GM18873 (cell line): ENCODE results near the gene DOK1.

ENCODE experiments used
- ATAC-seq: cut with Tn5 transposase; IDR thresholded peaks from one replicate; pipeline ENCODE4 v1.9.1; 2021; ENCODE audit warnings: mild to moderate bottlenecking, moderate library complexity, moderate number of reproducible peaks; ENCODE audit not compliant: unreplicated experiment, low FRiP score

Gene DOK1

DNA sequence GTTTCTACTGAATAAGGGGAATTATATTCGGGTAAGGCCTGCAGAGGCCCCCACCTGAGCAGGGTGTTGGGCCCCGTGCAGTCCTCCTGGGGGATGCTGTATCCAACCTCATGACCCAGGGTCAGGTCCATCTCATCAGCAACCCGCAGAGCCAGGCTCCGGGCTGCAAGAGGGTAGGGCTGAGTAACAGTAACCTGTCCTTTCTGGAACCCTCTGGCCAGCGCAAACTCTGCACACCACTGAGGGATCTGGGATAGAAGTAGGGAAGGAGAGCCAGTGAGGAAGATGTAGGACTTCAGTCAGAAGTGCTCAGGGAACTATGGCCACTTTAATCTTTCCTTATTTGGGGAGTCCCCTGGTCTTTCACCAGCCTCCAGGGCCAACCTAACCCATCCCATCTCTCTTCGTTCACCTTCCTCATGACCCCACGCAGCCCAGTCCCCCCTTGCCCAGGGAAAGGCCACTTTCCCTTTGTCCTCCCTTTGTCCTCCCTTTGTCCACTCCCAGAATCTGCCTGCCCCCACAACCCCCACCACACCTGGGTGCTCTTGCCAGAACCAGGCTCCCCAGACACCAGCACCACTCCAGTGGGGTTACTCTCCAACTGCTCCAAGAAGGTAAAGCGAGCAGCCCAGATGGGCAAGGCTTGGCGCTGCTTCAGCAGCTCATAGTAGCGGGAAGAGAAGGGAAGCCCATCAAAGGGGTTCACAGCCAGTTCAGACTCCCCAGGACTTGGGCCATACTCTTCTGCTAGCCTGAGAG lies 29.4 kb upstream of the DOK1 start:
- ATAC-seq: no peak

DNA sequence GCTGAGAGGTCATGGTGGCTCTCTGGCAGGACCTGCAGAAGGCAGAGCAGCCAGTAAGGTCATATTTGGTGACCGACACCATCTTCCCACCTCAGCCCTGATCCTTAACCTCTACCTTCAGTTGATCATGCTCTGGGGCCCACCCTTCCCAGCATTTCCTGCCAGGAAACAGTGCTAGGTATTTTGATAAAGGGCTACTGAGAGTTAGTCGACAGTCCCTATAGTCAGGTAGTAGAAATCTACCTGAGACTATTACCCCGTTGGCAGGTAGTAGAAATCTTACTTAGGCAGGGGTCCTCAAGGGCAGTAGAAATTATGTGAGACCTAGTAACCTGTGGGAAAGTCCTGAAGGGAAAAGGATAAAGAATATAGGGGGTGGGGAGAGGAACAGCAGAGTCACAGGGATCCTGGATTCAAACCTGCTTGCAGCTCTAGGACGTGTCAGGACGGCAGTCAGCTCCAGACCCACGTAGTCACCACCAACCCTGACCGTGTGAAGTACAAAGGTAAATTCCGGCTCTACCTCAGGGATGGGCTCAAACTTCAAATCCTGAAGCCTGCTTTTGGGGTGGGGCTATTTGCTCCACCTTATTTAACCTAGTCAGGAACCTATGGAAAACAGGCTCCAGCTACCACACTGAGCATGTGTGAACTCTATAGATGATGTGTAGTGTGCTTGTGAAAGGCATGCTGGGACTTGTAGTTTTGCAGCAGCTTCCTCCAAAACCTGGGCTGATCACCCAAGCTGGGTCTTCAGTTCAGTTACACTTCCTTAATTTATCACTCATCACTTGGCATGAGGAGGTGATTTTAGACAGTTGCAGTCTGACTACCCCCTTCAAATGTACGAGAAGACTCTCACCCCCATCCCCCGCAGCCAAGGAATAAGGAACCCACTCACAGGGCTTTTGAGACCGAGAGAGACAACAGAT lies 28.5 kb upstream of the DOK1 start, which contains the start of gene DQX1:
TSS of gene DQX1 (minus strand) at position 515 of the 932 bp plus-strand sequence. CDS start at position 13, 502 bp downstream.
- no peak for ATAC-seq

DNA sequence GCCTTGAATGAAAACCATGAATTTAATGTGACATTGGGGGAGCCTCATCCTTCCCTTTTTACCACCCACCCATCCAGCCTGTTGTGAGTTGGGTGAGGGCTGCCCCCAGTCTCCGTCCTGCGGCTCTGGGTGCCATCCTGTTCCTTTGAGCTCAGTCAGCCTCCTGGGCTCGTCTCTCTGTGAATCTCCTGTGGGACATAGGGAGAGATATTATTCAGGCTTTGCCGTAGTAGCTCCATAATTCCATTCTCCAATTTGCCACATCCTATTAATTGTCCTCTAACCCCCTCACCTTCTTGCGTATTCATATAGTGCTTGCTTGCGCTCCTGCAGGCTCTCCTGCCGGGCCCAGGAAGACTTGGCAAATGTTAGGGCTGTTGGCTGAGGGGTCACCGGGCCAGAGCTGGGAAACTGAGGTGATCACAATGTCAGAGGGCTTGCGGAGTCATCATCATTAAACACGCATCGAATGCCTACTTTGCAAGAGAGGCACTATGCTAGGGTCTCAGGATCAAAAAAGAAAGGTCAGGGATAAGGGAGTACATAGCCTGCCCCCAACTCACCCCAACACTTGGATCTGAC lies 27.8 kb upstream of the DOK1 start:
- no peak for ATAC-seq

DNA sequence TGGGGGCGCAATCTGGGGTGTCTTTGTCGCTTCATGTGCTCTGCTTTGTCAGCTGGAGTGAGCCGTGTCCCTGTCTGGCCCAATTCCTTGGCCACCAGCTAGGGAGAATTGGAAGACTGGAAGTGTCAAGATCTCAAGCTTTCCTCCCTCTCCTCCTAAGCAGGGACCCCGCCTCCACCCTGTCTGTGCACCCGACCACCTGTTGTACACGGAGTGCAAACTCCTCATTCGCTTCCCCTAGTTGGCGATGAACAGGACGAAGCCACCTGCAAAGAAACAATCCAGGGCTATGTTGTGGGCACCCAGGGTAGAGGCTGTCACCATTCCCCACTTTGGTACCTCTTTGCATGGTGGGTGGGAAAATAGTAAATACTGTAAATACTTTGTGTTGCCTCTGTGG lies 26.8 kb upstream of the DOK1 start:
- ATAC-seq: no peak

DNA sequence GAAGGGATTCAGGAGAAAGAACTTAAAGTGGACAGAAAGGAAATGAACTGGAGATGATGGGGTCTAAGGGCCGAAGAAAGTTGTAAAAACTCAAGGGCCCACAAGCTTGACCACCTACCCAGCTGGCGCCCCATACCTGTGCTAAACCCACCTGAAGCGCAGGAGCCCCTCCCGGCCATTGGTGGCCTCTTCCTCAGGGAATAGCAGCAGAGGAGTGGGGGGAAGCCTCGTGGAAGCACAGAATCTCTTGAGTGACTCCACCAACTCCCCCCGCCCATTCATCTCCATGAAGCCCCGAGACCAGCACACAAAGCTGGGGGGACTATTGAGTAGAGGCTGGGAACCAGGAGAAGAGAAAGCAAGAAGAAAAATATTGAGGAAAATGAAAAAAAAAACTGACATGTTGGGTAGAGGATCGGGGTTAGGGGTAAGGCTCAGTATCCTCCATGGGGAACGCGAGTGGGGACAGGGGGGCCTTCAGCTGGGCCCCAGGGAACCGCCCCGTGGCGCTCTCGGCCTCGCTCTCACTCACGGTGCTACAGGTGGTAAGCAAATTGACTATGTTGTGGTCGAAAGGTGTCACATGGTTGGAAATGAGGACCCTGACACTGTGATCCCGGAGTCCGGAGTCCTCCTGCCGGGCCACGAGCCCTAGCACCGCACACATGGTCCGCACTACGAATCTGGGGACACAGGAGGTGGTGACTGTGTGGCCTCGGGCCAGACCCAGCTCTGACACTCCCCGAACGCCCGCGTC lies 25.7 kb upstream of the DOK1 start:
- ATAC-seq: peak; percentile 7

DNA sequence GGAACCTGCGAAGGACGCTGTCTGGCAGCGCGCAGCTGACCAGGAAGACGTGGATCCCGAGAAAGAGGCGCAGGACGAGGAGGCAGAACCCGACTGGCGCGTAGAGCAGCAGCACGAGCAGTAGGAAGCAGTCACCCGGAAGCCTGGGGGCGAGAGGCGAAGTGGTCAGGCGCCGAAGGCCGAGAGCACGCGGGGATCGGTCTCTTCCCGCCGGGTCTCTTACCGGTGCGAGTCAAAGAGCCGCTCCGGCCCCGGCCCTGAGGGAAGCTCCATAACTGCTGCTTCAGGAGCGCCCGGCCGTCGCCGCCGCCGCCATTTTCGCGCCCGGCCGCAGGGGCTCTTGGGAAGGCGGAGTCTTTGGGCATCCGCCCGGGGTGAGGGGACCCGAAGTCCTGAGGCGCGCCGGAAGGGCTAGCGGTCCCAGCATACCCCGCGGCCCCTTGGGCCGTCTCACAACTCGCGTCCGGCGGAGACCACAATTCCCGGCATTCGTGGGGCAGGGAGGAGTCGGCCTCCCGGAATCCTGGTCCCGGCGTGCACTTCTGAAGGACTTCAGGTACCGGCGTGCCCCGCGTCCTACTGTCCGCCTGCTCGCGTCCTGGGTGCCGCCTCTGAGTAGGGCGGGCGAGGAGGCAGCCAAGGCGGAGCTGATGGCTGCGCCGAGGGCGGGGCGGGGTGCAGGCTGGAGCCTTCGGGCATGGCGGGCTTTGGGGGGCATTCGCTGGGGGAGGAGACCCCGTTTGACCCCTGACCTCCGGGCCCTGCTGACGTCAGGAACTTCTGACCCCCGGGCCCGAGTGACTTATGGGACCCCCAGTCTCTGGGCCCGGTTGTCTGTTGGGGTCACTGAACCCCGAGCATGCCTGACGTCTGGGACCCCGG lies 24.9 kb upstream of the DOK1 start, which contains the start of the genes AUP1 and HTRA2:
TSS of gene AUP1 (minus strand) at position 350 of the 882 bp plus-strand sequence. CDS start at position 273, 77 bp downstream.
TSS of gene HTRA2 (plus strand) at position 577 of the 882 bp plus-strand sequence. CDS start at position 651, 74 bp downstream.
- peak; percentile 68 for ATAC-seq

DNA sequence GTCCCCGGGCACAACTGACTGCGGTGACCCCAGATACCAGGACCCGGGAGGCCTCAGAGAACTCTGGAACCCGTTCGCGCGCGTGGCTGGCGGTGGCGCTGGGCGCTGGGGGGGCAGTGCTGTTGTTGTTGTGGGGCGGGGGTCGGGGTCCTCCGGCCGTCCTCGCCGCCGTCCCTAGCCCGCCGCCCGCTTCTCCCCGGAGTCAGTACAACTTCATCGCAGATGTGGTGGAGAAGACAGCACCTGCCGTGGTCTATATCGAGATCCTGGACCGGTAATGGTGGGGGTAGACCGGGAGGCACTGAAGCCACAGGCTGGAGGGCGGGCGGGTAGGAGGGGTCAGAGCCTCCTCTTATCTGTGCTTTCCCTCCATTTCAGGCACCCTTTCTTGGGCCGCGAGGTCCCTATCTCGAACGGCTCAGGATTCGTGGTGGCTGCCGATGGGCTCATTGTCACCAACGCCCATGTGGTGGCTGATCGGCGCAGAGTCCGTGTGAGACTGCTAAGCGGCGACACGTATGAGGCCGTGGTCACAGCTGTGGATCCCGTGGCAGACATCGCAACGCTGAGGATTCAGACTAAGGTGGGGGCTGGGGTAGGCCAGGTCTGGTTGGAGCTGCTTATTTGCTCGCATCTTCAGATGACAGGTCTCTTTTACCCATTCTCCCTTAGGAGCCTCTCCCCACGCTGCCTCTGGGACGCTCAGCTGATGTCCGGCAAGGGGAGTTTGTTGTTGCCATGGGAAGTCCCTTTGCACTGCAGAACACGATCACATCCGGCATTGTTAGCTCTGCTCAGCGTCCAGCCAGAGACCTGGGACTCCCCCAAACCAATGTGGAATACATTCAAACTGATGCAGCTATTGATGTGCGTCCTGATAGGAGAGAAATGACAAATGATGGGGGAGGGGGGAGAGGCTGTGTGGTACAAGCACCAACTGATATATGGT lies 24.0 kb upstream of the DOK1 start:
- ATAC-seq: peak; percentile 25

DNA sequence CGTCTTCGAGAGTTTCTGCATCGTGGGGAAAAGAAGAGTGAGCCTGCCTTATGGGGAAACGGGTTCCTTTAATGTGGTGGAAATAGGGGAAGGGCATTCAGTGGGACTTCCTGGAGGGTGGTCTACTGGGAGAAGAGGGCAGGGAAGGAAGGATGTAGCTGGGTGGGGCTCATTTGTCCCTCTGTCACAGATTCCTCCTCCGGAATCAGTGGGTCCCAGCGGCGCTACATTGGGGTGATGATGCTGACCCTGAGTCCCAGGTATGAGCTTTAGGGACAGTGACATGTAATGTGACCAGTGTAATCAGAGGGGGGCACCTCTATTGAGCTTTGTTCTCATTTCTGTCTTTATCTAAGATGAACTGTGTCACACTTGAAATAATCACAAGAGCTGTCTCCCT lies 22.9 kb upstream of the DOK1 start:
- ATAC-seq: no peak

DNA sequence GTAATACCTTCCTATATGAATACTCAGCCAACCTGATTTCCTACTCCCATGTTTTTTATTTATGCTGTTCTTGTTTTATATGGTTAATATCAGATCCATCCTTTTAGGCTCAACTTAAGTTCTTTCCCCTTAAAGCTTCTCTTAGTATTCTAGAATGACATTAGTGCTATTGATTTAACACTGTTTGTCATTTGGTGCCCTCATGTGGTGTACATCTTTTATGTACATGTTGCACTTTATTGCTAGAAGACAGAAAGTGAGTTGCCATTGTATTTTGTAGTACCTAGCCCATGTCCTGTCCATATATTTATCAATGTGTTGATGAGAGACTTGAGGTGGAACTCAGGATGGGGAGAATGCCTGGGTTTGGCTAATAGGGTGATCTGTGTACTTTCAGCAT lies 22.3 kb upstream of the DOK1 start:
- ATAC-seq: no peak

DNA sequence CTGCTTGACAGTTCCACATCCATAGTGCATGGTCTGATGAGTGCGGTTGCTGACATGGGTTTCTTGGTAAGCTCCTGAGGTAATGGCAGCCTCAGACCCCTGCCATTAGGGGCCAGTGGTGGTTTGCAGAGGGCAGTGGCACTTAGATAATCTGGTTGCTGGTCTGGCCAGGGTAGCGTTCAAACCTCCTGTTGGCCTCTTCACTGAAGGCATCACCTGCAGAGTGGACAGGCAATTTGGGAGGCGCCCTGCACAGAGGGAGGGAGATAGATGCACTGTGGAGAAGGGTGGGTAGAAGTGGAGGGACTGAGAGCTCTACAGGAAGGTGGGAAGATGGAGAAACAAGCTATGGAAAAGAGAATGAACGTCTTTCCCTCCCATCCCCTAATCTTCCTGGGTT lies 21.1 kb upstream of the DOK1 start:
- ATAC-seq: no peak

DNA sequence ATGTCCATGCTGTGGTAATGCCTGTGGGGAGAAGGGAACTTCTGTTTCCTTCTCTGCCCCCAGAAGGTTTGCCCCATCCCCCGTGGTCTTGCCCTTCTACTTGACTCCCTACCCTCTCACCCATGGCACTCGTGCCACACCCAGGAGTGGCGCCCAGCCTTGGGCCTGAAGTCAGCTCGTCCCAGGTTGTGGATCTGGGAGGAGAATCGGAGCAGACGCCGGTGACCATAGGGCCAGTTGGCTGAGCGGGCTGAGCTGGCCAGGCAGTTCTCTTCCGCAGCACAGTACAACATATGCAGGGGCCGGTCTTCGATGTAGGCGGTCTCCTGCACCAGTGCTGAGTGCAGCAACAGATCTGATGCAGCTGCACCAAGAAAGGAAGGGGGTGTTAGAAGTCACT lies 20.1 kb upstream of the DOK1 start:
- no peak for ATAC-seq

DNA sequence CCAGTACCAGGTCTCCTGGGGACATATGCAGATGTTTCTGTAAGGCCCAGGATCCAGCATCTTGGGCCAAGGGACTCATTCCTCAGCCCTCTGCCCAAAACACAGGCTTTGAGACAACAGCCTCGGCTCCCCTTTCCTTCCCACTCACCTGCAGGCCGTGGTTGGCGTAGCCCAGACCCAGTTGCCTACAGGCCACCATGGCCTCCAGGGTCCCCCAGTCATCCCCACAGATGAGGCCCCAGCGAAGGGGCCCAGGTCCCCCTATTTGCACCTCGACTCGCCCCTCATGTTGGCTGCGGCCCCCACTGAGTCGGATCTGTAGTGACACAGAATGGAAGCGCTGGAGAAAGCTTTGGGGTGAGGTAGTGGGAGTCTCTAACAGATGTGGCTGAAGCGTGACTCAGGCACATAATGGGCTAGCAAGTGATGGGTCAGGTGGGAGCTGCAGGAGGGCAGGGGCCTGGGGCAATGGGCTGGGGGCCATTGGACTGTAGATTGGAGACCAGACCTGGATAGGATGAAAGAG lies 19.0 kb upstream of the DOK1 start:
- ATAC-seq: no peak

DNA sequence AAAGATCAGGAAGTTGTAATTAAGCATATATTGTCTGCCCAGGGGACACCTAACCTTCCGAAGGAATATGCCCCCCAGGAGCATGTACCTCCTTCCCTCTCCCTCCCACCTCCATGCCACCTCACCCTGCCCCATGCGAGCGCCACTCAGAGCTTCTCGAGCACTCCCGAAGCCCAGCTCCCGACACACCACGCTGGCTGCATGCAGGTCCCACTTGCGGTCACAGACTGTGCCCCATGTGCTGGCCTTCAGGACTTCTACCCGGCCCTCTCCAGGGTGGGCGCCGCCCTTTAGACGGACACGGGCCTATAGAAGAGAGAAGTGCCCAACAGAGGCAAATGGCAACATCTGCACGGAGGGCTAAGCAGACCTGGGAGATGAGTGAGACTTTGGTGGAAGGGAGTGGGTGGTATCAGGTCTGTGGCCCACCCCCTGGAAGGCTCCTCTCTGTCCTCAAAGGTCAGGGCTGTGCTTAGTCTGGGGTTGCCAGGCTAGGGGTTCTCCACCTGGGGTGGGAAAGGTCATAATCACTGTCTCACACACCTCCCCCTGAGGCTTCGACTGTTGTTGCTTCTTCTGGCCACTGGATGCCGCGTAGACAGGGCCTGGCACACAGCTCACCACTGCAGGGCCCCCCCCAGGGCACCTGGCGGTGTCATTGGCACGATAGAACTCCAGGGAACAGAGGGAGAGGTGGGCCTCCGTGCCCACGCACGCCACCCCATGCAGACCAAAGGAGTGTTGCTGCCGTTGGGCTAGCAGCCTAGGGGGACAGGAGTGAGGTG lies 18.2 kb upstream of the DOK1 start:
- ATAC-seq: no peak

DNA sequence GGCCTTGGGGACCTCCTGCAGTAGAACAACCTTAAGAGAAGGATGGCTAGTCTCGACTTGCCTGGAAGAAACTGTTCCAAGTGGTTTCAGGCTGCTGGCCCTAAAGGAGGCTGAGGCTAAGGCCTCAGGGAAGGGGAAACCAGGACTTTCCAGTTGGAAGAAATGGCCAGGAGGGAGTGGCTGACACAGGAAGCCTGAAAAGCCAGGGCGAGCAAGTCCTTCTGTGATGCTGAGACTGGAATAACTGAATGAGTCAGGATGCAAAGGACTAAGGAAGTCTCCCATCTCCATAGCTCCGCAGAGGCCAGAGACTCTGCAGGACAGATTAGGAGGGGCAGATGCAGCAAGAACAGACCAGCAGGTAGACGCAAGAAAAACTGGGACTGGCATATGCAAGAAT lies 17.4 kb upstream of the DOK1 start:
- ATAC-seq: no peak

DNA sequence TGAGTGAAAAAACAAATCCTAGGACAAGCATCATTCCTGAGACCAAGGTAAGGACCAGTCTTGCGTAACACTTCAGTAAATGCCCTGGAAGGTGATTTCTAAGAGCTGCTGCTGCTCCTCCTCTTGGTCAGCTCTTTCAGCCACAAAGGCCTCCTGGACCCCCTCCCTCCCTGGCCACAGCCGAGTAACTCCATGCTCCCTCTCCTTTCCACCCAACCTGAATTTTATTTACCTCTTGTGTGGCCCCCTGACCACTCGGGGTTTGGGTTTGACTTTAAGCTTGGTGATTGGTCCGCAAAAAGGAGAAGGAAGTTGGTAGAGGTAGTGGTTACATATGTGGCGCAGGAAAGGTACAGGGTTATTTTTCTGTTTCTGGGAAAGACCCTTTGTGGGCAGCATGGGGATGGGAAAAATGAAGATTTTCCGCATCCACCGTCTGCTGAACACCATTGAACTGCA lies 15.6 kb upstream of the DOK1 start:
- no peak for ATAC-seq

DNA sequence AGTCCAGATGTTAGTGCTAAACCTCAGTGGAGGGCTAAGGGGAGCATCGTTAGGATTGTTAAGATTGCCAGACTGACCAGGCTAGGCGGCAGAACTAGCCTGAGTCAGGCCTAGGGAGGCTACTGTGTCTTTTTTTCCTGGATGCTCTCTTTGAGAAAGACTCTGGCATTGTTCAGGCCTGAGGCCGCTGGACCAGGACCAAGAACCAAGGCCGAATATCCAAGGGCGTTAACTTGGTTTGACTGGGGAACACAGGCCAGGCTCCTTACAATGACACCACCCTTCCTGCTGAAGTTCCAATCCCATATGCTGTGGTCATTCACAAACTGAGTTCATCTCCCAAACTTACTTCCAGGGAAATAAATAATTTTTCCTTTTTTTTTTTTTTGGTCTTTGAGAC lies 14.2 kb upstream of the DOK1 start:
- no peak for ATAC-seq

DNA sequence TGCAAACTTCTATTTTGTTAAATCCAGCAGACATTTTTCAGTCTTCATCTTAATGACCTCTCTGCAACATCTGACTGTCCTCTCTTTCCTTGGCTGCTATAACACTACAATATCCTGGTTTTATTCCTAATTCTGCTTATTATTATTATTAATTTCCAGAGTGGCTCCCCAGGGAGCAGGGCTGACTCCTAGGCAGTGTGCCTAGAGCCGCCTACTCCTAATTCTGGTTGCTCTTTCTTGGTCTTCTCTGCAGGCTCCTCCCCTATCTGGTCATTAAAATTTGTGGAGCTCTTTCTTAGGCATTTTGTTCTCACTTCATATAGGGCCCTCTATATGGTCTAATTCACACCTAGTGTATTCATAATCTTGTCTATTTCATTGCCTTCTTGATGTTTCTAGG lies 11.5 kb upstream of the DOK1 start:
- ATAC-seq: no peak
